KMS-11 (cell line): ENCODE data around the gene PARP11.

Experiments
- H2AFZ ChIP-seq: fragments of 200-600 bp; sonication (generic); 2 replicates; pipeline ENCODE4 v1.6.1; 2016; ENCODE audit warnings: antibody characterized with exemption, mixed run types, low read depth
- H3K27ac ChIP-seq: fragments of 200-600 bp; sonication (generic); 2 replicates; pipeline ENCODE4 v1.6.1; 2016; ENCODE audit warnings: mild to moderate bottlenecking, mixed run types
- H3K27me3 ChIP-seq: fragments of 200-600 bp; sonication (generic); 2 replicates; pipeline ENCODE4 v1.6.1; 2017; ENCODE audit warnings: mild to moderate bottlenecking, low read depth, mixed run types, moderate library complexity; ENCODE audit not compliant: insufficient read depth
- H3K36me3 ChIP-seq: fragments of 200-600 bp; sonication (generic); 2 replicates; pipeline ENCODE4 v1.6.1; 2017; ENCODE audit warnings: mild to moderate bottlenecking, mixed run types; ENCODE audit not compliant: insufficient read depth
- H3K4me1 ChIP-seq: fragments of 200-600 bp; sonication (generic); 2 replicates; pipeline ENCODE4 v1.6.1; 2016; ENCODE audit warnings: mild to moderate bottlenecking, low read depth, mixed run types; ENCODE audit not compliant: poor library complexity, severe bottlenecking
- H3K4me2 ChIP-seq: fragments of 200-600 bp; sonication (generic); 2 replicates; pipeline ENCODE4 v1.7.0; 2016; ENCODE audit warnings: mild to moderate bottlenecking, mixed run types
- H3K4me3 ChIP-seq: fragments of 200-600 bp; sonication (generic); IDR thresholded peaks from 2 replicates; pipeline ENCODE4 v1.6.1; 2017; ENCODE audit warnings: low read depth, low read length, mixed read lengths; ENCODE audit not compliant: insufficient read depth
- H3K79me2 ChIP-seq: fragments of 200-600 bp; sonication (generic); 2 replicates; pipeline ENCODE4 v1.6.1; 2016; ENCODE audit warnings: low read depth, mixed run types; ENCODE audit not compliant: insufficient read depth
- H3K9ac ChIP-seq: fragments of 200-600 bp; sonication (generic); 2 replicates; pipeline ENCODE4 v1.6.1; 2016; ENCODE audit warnings: mild to moderate bottlenecking, mixed run types
- H4K20me1 ChIP-seq: fragments of 200-600 bp; sonication (generic); 2 replicates; pipeline ENCODE4 v1.6.1; 2016; ENCODE audit warnings: mild to moderate bottlenecking, mixed run types; ENCODE audit not compliant: insufficient read depth
- TF ChIP-seq, protein P1 (sequence below): fragments of 200-600 bp; sonication (generic); conservative IDR thresholded peaks from 2 replicates; pipeline ENCODE4 v1.6.1; 2017; ENCODE audit warnings: low read depth, mild to moderate bottlenecking, antibody characterized with exemption, low read length, moderate library complexity, mixed read lengths

Gene PARP11

DNA sequence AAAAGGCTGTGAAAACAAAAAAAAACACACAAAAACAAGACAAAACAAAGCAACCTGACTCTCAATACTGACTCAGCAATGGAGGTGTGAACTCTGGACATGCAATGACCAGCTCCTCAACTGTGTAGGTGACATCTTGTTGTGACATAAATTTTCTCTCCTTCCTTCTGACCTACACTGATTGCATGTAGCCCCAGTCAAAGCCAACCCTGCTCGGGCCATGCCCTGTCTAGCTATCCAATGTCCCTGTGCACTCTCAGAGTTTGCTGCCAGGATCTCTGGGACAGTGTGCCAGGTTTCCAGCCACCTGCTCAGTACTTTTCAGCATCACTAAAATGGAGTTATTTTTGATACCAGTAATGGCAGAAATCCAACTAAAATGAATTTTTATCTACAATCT lies 101.3 kb downstream of the PARP11 start:
- no peak overlapping the region for H2AFZ ChIP-seq
- H4K20me1 ChIP-seq, result no peaks in the 10 kb centered on the region
- H3K27ac ChIP-seq, result no peak overlapping the region
- H3K79me2 ChIP-seq, result no peaks in the 10 kb centered on the region
- no peaks in the 10 kb centered on the region for H3K4me1 ChIP-seq
- TF ChIP-seq, protein P1, sequence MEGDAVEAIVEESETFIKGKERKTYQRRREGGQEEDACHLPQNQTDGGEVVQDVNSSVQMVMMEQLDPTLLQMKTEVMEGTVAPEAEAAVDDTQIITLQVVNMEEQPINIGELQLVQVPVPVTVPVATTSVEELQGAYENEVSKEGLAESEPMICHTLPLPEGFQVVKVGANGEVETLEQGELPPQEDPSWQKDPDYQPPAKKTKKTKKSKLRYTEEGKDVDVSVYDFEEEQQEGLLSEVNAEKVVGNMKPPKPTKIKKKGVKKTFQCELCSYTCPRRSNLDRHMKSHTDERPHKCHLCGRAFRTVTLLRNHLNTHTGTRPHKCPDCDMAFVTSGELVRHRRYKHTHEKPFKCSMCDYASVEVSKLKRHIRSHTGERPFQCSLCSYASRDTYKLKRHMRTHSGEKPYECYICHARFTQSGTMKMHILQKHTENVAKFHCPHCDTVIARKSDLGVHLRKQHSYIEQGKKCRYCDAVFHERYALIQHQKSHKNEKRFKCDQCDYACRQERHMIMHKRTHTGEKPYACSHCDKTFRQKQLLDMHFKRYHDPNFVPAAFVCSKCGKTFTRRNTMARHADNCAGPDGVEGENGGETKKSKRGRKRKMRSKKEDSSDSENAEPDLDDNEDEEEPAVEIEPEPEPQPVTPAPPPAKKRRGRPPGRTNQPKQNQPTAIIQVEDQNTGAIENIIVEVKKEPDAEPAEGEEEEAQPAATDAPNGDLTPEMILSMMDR, result no peak
- H3K4me2 ChIP-seq, result no peak overlapping the region
- no peak overlapping the region for H3K4me3 ChIP-seq
- H3K9ac ChIP-seq, result no peak overlapping the region
- H3K27me3 ChIP-seq, result no peaks in the 10 kb centered on the region
- H3K36me3 ChIP-seq, result no peaks in the 10 kb centered on the region

DNA sequence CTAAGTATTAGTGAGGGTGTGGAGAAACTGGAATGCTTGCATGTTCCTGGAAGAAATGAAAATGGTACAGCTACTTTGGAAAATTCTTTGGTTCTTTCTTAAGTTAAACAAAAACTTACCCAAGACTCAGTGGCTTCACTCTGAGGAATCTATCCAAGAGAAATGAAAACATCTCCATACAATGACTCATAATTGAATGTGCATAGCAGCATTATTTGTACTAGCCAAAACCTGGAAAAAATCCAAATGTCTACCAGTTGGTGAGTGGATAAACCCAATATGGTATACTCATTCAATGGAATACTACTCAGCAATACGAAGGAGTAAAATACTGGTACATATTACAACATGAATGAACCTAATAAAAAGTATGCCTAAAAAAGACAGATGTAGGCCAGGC lies 102.3 kb downstream of the PARP11 start:
- no peak overlapping the region for H3K9ac ChIP-seq
- no peaks in the 10 kb centered on the region for H3K27me3 ChIP-seq
- TF ChIP-seq, protein P1, result no peak
- no peaks in the 10 kb centered on the region for H3K36me3 ChIP-seq
- H4K20me1 ChIP-seq, result no peaks in the 10 kb centered on the region
- H3K4me1 ChIP-seq, result no peaks in the 10 kb centered on the region
- no peaks in the 10 kb centered on the region for H3K79me2 ChIP-seq
- no peak overlapping the region for H3K4me3 ChIP-seq
- H2AFZ ChIP-seq, result no peak overlapping the region
- no peak overlapping the region for H3K4me2 ChIP-seq
- no peak overlapping the region for H3K27ac ChIP-seq

DNA sequence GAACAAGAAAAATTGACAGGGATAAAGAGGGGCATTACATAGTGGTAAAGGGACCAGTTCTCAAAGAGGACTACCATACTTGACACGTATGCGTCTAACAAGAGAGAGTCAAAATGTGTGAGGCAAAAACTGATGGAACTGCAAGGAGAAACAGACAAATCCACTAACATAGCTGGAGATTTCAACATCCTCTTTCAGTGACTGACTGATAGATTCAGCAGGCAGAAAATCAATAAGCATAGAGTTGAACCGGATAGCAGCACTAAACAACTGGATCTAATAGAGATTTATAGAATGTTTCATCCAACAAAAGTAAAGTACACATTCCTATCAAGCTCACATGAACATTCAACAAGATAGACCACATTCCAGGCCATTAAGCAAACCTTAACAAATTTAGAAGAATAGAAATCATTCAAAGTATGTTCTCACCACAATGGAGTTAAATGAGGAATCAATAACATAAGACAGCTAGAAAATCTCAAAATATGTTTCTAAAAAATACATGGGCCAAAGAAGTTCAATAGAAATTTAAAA lies 104.2 kb downstream of the PARP11 start:
- Histone ChIP-seq H3K27me3 (no peaks in the 10 kb centered on the region), H2AFZ (no peak overlapping the region), H3K27ac (no peak overlapping the region), H3K4me3 (no peak overlapping the region), H3K4me1 (no peaks in the 10 kb centered on the region), H3K79me2 (no peaks in the 10 kb centered on the region), H3K9ac (no peak overlapping the region), H3K4me2 (no peak overlapping the region), H4K20me1 (no peaks in the 10 kb centered on the region), H3K36me3 (no peaks in the 10 kb centered on the region)
- TF ChIP-seq, protein P1, result no peak

DNA sequence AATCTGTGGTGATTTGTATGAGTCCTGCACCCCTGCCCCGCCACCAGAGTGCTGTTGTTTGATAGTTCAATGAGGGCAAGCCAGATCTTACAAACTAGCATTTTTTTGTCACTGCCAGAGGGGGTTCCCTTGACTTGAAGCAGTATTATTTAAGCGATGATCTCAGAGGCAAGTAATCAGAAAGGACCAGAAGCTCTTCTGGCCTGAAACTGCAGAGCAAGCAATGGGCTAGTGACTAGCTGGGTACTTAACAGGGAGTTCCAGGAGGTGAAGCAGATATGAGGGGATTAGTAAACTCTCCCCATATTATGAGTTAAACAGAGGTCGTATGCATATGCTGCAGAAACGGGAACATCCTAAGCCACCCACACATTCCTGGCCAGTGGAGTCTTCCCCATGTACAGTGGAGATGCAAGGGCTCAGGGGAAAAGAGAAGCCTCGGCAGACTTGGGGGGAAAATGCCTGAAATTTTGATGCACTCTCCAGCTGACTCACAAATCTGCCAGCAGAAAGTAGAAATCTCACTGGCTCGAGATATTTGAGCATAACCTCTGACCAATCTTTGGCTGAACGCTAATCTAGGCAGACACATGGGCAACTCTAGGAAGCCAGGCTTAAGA lies 112.0 kb downstream of the PARP11 start:
- no peak overlapping the region for H3K27ac ChIP-seq
- no peak overlapping the region for H3K4me3 ChIP-seq
- no peak overlapping the region for H3K9ac ChIP-seq
- H3K4me1 ChIP-seq, result no peaks in the 10 kb centered on the region
- no peak overlapping the region for H3K4me2 ChIP-seq
- H2AFZ ChIP-seq, result no peak overlapping the region
- no peaks in the 10 kb centered on the region for H3K79me2 ChIP-seq
- no peaks in the 10 kb centered on the region for H4K20me1 ChIP-seq
- no peaks in the 10 kb centered on the region for H3K36me3 ChIP-seq
- H3K27me3 ChIP-seq, result no peaks in the 10 kb centered on the region
- TF ChIP-seq, protein P1, result no peak
